Activated naive CD4-positive, alpha-beta T cell treated with anti-CD3 and anti-CD28 coated beads, Interleukin-2, amount 10 ng/mL, durations not matched to agents 7 days and 5 days (primary cell): ENCODE results near the gene RIN3.

Source experiments
- CTCF ChIA-PET: fragments of 350-600 bp; sonication (Branson Sonifier 250); formaldehyde crosslinking; loops from one replicate; lab custom pipeline; 2021; ENCODE audit warnings: antibody characterized with exemption; lab: Charles Lee
- DNase-seq: peaks from one replicate; pipeline ENCODE4 v3.0.0-alpha.2; 2020
- H3K27ac Mint-ChIP-seq: one replicate; pipeline ENCODE4 v1.8.0; 2021; ENCODE audit warnings: mild to moderate bottlenecking, moderate library complexity, mixed read lengths
- H3K27me3 Mint-ChIP-seq: one replicate; pipeline ENCODE4 v1.8.0; 2021; ENCODE audit warnings: mild to moderate bottlenecking, mixed read lengths
- H3K36me3 Mint-ChIP-seq: one replicate; pipeline ENCODE4 v1.8.0; 2021; ENCODE audit warnings: mixed read lengths
- H3K4me1 Mint-ChIP-seq: one replicate; pipeline ENCODE4 v1.8.0; 2021; ENCODE audit warnings: mixed read lengths
- H3K4me3 Mint-ChIP-seq: one replicate; pipeline ENCODE4 v1.8.0; 2021; ENCODE audit warnings: mild to moderate bottlenecking, moderate library complexity, mixed read lengths
- H3K9me3 Mint-ChIP-seq: one replicate; pipeline ENCODE4 v1.8.0; 2021; ENCODE audit warnings: mixed read lengths

RIN3 gene

GRCh38 chr14:92480856-92481255, 32.7 kb upstream of the RIN3 start:
- no peaks in the 10 kb centered on the region for H3K36me3 Mint-ChIP-seq
- DNase-seq = no peak
- CTCF ChIA-PET = no interaction called here
- H3K9me3 Mint-ChIP-seq = no peaks in the 10 kb centered on the region
- H3K27me3 Mint-ChIP-seq = peaks cover 51% of the 10 kb centered on the region
- no peak overlapping the region for H3K27ac Mint-ChIP-seq
- H3K4me3 Mint-ChIP-seq = no peak overlapping the region
- no peaks in the 10 kb centered on the region for H3K4me1 Mint-ChIP-seq

GRCh38 chr14:92481386-92481785, 32.2 kb upstream of the RIN3 start:
- no peaks in the 10 kb centered on the region for H3K36me3 Mint-ChIP-seq
- CTCF ChIA-PET = no interaction called here
- H3K27me3 Mint-ChIP-seq = peaks cover 56% of the 10 kb centered on the region
- H3K27ac Mint-ChIP-seq = no peak overlapping the region
- H3K4me3 Mint-ChIP-seq = no peak overlapping the region
- H3K9me3 Mint-ChIP-seq = no peaks in the 10 kb centered on the region
- H3K4me1 Mint-ChIP-seq = no peaks in the 10 kb centered on the region
- DNase-seq = no peak

- no peak overlapping the region for H3K4me3 Mint-ChIP-seq
- peaks cover 59% of the 10 kb centered on the region for H3K27me3 Mint-ChIP-seq
- no peak overlapping the region for H3K27ac Mint-ChIP-seq
- no peaks in the 10 kb centered on the region for H3K9me3 Mint-ChIP-seq
- CTCF ChIA-PET = no interaction called here
- H3K4me1 Mint-ChIP-seq = peaks cover under 1% of the 10 kb centered on the region
- no peaks in the 10 kb centered on the region for H3K36me3 Mint-ChIP-seq
- DNase-seq = no peak
Measured at GRCh38 chr14:92481811-92482555, 31.6 kb upstream of the RIN3 start.

GRCh38 chr14:92482621-92483319, 30.8 kb upstream of the RIN3 start:
- Mint-ChIP-seq H3K27ac (no peak overlapping the region), H3K36me3 (no peaks in the 10 kb centered on the region), H3K4me3 (no peak overlapping the region), H3K27me3 (peaks cover 61% of the 10 kb centered on the region), H3K9me3 (no peaks in the 10 kb centered on the region), H3K4me1 (peaks cover 7% of the 10 kb centered on the region)
- CTCF ChIA-PET = no interaction called here
- no peak for DNase-seq

GRCh38 chr14:92484132-92484823, 29.3 kb upstream of the RIN3 start:
- Mint-ChIP-seq H3K9me3 (no peaks in the 10 kb centered on the region), H3K27ac (no peak overlapping the region), H3K4me1 (peaks cover 10% of the 10 kb centered on the region), H3K36me3 (no peaks in the 10 kb centered on the region), H3K27me3 (peaks cover 60% of the 10 kb centered on the region), H3K4me3 (no peak overlapping the region)
- CTCF ChIA-PET = no interaction called here
- no peak for DNase-seq

- H3K36me3 Mint-ChIP-seq = no peaks in the 10 kb centered on the region
- peaks cover 10% of the 10 kb centered on the region for H3K4me1 Mint-ChIP-seq
- H3K27me3 Mint-ChIP-seq = peaks cover 56% of the 10 kb centered on the region
- no peak overlapping the region for H3K27ac Mint-ChIP-seq
- no peaks in the 10 kb centered on the region for H3K9me3 Mint-ChIP-seq
- DNase-seq = no peak
- no peak overlapping the region for H3K4me3 Mint-ChIP-seq
- CTCF ChIA-PET = no interaction called here
Measured at GRCh38 chr14:92486881-92487280, 26.7 kb upstream of the RIN3 start.

GRCh38 chr14:92487513-92488133, 26.0 kb upstream of the RIN3 start:
- no peak for DNase-seq
- CTCF ChIA-PET = no interaction called here
- Mint-ChIP-seq H3K4me1 (peaks cover 10% of the 10 kb centered on the region), H3K9me3 (no peaks in the 10 kb centered on the region), H3K4me3 (no peak overlapping the region), H3K36me3 (no peaks in the 10 kb centered on the region), H3K27ac (no peak overlapping the region), H3K27me3 (peaks cover 53% of the 10 kb centered on the region)

- peak overlapping the region; percentile 13 for H3K27ac Mint-ChIP-seq
- CTCF ChIA-PET = no interaction called here
- H3K9me3 Mint-ChIP-seq = no peaks in the 10 kb centered on the region
Measured at GRCh38 chr14:92489394-92490238, 24.0 kb upstream of the RIN3 start.

GRCh38 chr14:92490239-92490959, 23.2 kb upstream of the RIN3 start:
- no peak overlapping the region for H3K27ac Mint-ChIP-seq
- CTCF ChIA-PET = no interaction called here
- no peaks in the 10 kb centered on the region for H3K36me3 Mint-ChIP-seq
- H3K4me3 Mint-ChIP-seq = no peak overlapping the region
- H3K4me1 Mint-ChIP-seq = peaks cover 10% of the 10 kb centered on the region
- H3K27me3 Mint-ChIP-seq = peaks cover 47% of the 10 kb centered on the region
- no peak for DNase-seq
- no peaks in the 10 kb centered on the region for H3K9me3 Mint-ChIP-seq

More at GRCh38 chr14:92489394-92490238, 24.0 kb upstream of the RIN3 start:
- Mint-ChIP-seq H3K27me3 (peaks cover 47% of the 10 kb centered on the region), H3K4me3 (no peak overlapping the region), H3K4me1 (peaks cover 10% of the 10 kb centered on the region), H3K36me3 (no peaks in the 10 kb centered on the region)
- DNase-seq = no peak

GRCh38 chr14:92491782-92492181, 21.8 kb upstream of the RIN3 start:
- Mint-ChIP-seq H3K4me3 (no peak overlapping the region), H3K9me3 (no peaks in the 10 kb centered on the region)
- CTCF ChIA-PET = no interaction called here

GRCh38 chr14:92492258-92492657, 21.3 kb upstream of the RIN3 start:
- CTCF ChIA-PET = no interaction called here
- DNase-seq = no peak
- Mint-ChIP-seq H3K4me3 (no peak overlapping the region), H3K9me3 (no peaks in the 10 kb centered on the region), H3K27me3 (peaks cover 49% of the 10 kb centered on the region), H3K36me3 (no peaks in the 10 kb centered on the region), H3K4me1 (peaks cover 7% of the 10 kb centered on the region), H3K27ac (no peak overlapping the region)

More at GRCh38 chr14:92491782-92492181, 21.8 kb upstream of the RIN3 start:
- Mint-ChIP-seq H3K4me1 (peaks cover 10% of the 10 kb centered on the region), H3K27me3 (peaks cover 48% of the 10 kb centered on the region), H3K36me3 (no peaks in the 10 kb centered on the region), H3K27ac (no peak overlapping the region)
- DNase-seq = no peak

- Mint-ChIP-seq H3K27me3 (peaks cover 49% of the 10 kb centered on the region), H3K27ac (no peak overlapping the region), H3K4me3 (no peak overlapping the region), H3K9me3 (no peaks in the 10 kb centered on the region), H3K36me3 (no peaks in the 10 kb centered on the region), H3K4me1 (peaks cover under 1% of the 10 kb centered on the region)
- no peak for DNase-seq
- CTCF ChIA-PET = no interaction called here
Measured at GRCh38 chr14:92493024-92493423, 20.6 kb upstream of the RIN3 start.

- DNase-seq = no peak
- H3K36me3 Mint-ChIP-seq = no peaks in the 10 kb centered on the region
- H3K9me3 Mint-ChIP-seq = no peaks in the 10 kb centered on the region
- CTCF ChIA-PET = no interaction called here
- H3K4me3 Mint-ChIP-seq = no peak overlapping the region
- no peaks in the 10 kb centered on the region for H3K4me1 Mint-ChIP-seq
- H3K27me3 Mint-ChIP-seq = peaks cover 49% of the 10 kb centered on the region
- H3K27ac Mint-ChIP-seq = no peak overlapping the region
Measured at GRCh38 chr14:92493492-92493891, 20.1 kb upstream of the RIN3 start.
